Stimulated activated CD4-positive, alpha-beta T cell treated with anti-CD3 and anti-CD28 coated beads, TNF-alpha, amount 100 ng/mL, for 1 hour (primary cell): ENCODE measurements around the gene AP3B2.

Experiments used
- DNase-seq, 3 donors: peaks; one replicate each; pipeline ENCODE4 v3.0.0-alpha.2; 2020; ENCODE audit warnings: low read depth in 3 of 3, low spot score in 1 of 3

Gene AP3B2

GRCh38 chr15:82697735-82698407 is 11.8 kb downstream of the AP3B2 start:
- DNase-seq = no peak

GRCh38 chr15:82692171-82692570 is 17.5 kb downstream of the AP3B2 start:
- DNase-seq = no peak

GRCh38 chr15:82689147-82689546 is 20.5 kb downstream of the AP3B2 start:
- DNase-seq = no peak

- no peak for DNase-seq
Observed at GRCh38 chr15:82688691-82689090, 21.0 kb downstream of the AP3B2 start.

- DNase-seq = no peak
Observed at GRCh38 chr15:82681371-82681770, 28.3 kb downstream of the AP3B2 start.

GRCh38 chr15:82680200-82681102 is 29.2 kb downstream of the AP3B2 start:
- peak; percentile 61 to 70 (median 66) for DNase-seq

- no peak for DNase-seq
Observed at GRCh38 chr15:82679626-82680199, 30.0 kb downstream of the AP3B2 start.

- DNase-seq = no peak
Observed at GRCh38 chr15:82677720-82678323, 31.9 kb downstream of the AP3B2 start.

- DNase-seq = no peak
Observed at GRCh38 chr15:82674873-82675272, 34.8 kb downstream of the AP3B2 start.

GRCh38 chr15:82670699-82671098 is 39.0 kb downstream of the AP3B2 start:
- no peak for DNase-seq

GRCh38 chr15:82666606-82667005 is 43.1 kb downstream of the AP3B2 start:
- no peak for DNase-seq

GRCh38 chr15:82664021-82664420 is 45.7 kb downstream of the AP3B2 start:
- no peak for DNase-seq

- no peak for DNase-seq
Observed at GRCh38 chr15:82663186-82663600, 46.5 kb downstream of the AP3B2 start.

GRCh38 chr15:82662641-82663040 is 47.0 kb downstream of the AP3B2 start:
- DNase-seq = no peak

- no peak for DNase-seq
Observed at GRCh38 chr15:82660378-82660777, 49.3 kb downstream of the AP3B2 start.

- DNase-seq = no peak
Observed at GRCh38 chr15:82656641-82657266, 52.9 kb downstream of the AP3B2 start.

GRCh38 chr15:82655606-82656005 is 54.1 kb downstream of the AP3B2 start:
- DNase-seq = no peak

GRCh38 chr15:82653483-82654168 is 56.0 kb downstream of the AP3B2 start:
- no peak for DNase-seq

- no peak for DNase-seq
Observed at GRCh38 chr15:82651708-82652107, 58.0 kb downstream of the AP3B2 start.

GRCh38 chr15:82650046-82650670 is 59.5 kb downstream of the AP3B2 start:
- no peak for DNase-seq
